Measurements from ENCODE around the gene SCTR. TPM values are rescaled to one million over a fixed set of nuclear protein-coding genes. Genes with fewer than 3 reads are reported as not detected.

Gene SCTR
- total and polyA plus RNA-seq, 12 donors: 0.33 to 8.3 (median 0.46) TPM; not detected in 5

DNA sequence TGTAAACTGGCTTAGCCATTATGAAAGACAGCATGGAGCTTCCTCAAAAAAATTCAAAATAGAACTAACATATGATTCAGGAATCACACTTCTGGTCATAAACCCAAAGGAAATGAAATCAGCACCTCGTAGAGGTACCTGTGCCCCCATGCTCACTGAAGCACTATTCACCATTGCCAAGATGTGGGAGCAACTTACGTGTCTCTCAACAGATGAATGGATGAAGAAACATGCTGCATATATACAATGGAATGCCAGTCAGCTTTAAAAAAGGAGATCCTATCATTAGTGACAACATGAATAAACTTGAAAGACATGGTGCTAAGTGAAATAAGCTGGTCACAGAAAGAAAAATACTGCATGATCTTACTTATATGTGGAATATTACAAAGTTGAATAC, 8.2 kb downstream of the SCTR start:
- no peak for DNase-seq
- intact Hi-C loops (cut with DNase I): loop anchor here in 1 of 2 donors (5.0 kb wide), 1 partner anchor 141 kb away; no protein-coding TSS in a partner anchor
- TF ChIP-seq, protein P1, sequence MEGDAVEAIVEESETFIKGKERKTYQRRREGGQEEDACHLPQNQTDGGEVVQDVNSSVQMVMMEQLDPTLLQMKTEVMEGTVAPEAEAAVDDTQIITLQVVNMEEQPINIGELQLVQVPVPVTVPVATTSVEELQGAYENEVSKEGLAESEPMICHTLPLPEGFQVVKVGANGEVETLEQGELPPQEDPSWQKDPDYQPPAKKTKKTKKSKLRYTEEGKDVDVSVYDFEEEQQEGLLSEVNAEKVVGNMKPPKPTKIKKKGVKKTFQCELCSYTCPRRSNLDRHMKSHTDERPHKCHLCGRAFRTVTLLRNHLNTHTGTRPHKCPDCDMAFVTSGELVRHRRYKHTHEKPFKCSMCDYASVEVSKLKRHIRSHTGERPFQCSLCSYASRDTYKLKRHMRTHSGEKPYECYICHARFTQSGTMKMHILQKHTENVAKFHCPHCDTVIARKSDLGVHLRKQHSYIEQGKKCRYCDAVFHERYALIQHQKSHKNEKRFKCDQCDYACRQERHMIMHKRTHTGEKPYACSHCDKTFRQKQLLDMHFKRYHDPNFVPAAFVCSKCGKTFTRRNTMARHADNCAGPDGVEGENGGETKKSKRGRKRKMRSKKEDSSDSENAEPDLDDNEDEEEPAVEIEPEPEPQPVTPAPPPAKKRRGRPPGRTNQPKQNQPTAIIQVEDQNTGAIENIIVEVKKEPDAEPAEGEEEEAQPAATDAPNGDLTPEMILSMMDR (IDR thresholded peaks at IDR 0.05): no peak
- no peak for TF ChIP-seq POLR2A (IDR thresholded peaks at IDR 0.05)
- H3K4me3 ChIP-seq: no peak overlapping the region
- no peaks in the 10 kb centered on the region for H3K9me3 ChIP-seq (replicated peaks in 1 of 3)
- WGBS, 4 donors: 82 to 94% (median 87%) methylated on average over 2 of the region's 2 CpGs
- no peak overlapping the region for H3K27ac ChIP-seq
- H3K36me3 ChIP-seq (replicated peaks in 1 of 2): no peaks in the 10 kb centered on the region
- no peaks in the 10 kb centered on the region for H3K4me1 ChIP-seq (replicated peaks in 1 of 2)
- peaks cover 3% of the 10 kb centered on the region for H3K27me3 ChIP-seq

DNA sequence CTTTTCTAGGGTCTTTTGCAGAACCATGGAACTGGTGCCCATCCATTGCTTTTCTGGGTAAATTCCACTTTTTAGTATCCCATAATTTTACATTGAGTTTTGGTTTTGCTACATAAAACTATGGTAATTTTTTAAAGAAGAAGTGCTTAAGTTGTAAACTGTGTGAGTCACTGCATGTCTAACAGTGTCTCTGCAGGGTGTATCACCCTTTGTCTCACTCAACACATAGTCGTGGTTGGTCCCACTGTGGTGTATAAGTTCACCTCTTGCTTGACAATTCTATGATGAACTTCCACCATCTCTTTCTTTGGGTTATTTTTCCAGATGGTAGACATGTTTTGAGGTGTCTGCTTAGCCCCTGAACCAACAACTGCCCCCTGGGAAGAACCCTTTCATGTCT, 10.5 kb downstream of the SCTR start:
- WGBS, 4 donors: 47 to 68% (median 54%) methylated on average over 1 of the region's 1 CpG
- Histone ChIP-seq H3K36me3 (replicated peaks in 1 of 2) (no peaks in the 10 kb centered on the region), H3K27ac (no peak overlapping the region), H3K9me3 (replicated peaks in 1 of 3) (no peaks in the 10 kb centered on the region), H3K27me3 (peaks cover 3% of the 10 kb centered on the region), H3K4me1 (replicated peaks in 1 of 2) (no peaks in the 10 kb centered on the region), H3K4me3 (no peak overlapping the region)
- intact Hi-C loops (cut with DNase I): no loop called here
- TF ChIP-seq POLR2A (IDR thresholded peaks at IDR 0.05): no peak
- TF ChIP-seq, protein P1 (IDR thresholded peaks at IDR 0.05): no peak
- no peak for DNase-seq

DNA sequence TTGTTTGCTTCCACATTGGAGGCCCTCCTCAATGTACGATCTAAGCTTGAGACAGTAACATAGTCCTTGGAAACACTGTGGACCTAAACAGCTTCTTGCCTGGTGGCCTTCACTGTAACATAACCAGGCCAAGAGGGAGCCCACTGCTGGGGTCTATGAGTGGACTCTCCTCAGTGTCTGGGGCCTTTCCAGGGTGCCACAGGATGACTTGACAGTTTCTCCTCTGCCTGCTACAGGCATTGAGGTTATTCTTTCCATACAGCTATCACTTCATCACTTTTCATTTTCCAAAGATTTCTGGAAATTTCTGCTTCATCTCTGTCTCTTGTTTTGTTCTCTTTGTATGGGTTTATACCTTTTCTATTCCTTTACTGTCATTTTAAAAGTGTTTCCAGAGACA, 11.3 kb downstream of the SCTR start:
- H3K4me1 ChIP-seq (replicated peaks in 1 of 2): no peaks in the 10 kb centered on the region
- H3K27ac ChIP-seq: no peak overlapping the region
- H3K4me3 ChIP-seq: no peak overlapping the region
- peaks cover 3% of the 10 kb centered on the region for H3K27me3 ChIP-seq
- 81 to 100% (median 92%) methylated on average over 1 of the region's 1 CpG for WGBS, 4 donors
- H3K36me3 ChIP-seq (replicated peaks in 1 of 2): no peaks in the 10 kb centered on the region
- no peak for DNase-seq
- TF ChIP-seq, protein P1 (IDR thresholded peaks at IDR 0.05): no peak
- TF ChIP-seq POLR2A (IDR thresholded peaks at IDR 0.05): no peak
- no peaks in the 10 kb centered on the region for H3K9me3 ChIP-seq (replicated peaks in 1 of 3)
- intact Hi-C loops (cut with DNase I): no loop called here

DNA sequence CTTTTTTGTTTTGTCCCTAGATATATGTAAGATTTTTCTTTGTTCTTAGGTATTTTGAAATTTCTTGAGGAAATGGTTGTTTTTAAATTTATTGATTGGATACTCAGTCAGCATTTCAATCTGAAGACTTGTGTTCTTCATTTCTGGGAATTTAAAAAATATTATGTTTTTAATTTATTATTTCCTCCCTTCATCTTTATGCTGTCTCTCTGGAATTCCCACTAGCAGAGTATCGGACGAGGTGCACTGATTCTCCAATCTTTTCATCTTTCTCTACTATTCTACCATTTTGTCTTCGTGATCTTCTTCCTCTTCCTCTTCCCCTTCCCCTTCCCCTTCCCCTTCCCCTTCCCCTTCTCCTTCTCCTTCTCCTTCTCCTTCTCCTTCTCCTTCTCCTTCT, 12.3 kb downstream of the SCTR start:
- H3K4me3 ChIP-seq: no peak overlapping the region
- no peaks in the 10 kb centered on the region for H3K36me3 ChIP-seq (replicated peaks in 1 of 2)
- peaks cover 3% of the 10 kb centered on the region for H3K27me3 ChIP-seq
- no peaks in the 10 kb centered on the region for H3K4me1 ChIP-seq (replicated peaks in 1 of 2)
- no peak for DNase-seq
- TF ChIP-seq, protein P1 (IDR thresholded peaks at IDR 0.05): no peak
- no peak for TF ChIP-seq POLR2A (IDR thresholded peaks at IDR 0.05)
- WGBS, 4 donors: 80 to 88% (median 82%) methylated on average over 3 of the region's 3 CpGs
- intact Hi-C loops (cut with DNase I): no loop called here
- no peak overlapping the region for H3K27ac ChIP-seq
- no peaks in the 10 kb centered on the region for H3K9me3 ChIP-seq (replicated peaks in 1 of 3)

Measured in adrenal gland (tissue), 12 donors.